GM12878 (cell line): ENCODE results near the gene ACVR1B. TPM values are rescaled to one million over a fixed set of nuclear protein-coding genes. Genes with fewer than 3 reads are reported as not detected.

Source experiments
- ATAC-seq: fragments of 200-7000 bp; cut with Tn5 transposase; 3 replicates; pipeline ENCODE4 v1.9.1; 2020; ENCODE audit warnings: mild to moderate bottlenecking, moderate library complexity
- BruUV-seq: library from RNA; stranded (reverse); fragments of 400-500 nt; replicated peaks from 2 replicates; lab custom pipeline; 2021; lab: Mats Ljungman, UMichigan
- CTCF ChIA-PET: fragments of 300-600 bp; sonication (Branson Sonifier 250); formaldehyde crosslinking; extraction: SDS; loops from one replicate; lab custom pipeline; 2021; ENCODE audit warnings: inconsistent platforms; lab: Yijun Ruan, JAX
- POLR2A ChIA-PET: fragments of 350-600 bp; formaldehyde crosslinking; extraction: SDS; loops from one replicate; lab custom pipeline; 2021; ENCODE audit warnings: inconsistent platforms; lab: Charles Lee
- RAD21 ChIA-PET: fragments of 300-600 bp; sonication (Branson Sonifier 250); formaldehyde crosslinking; loops from one replicate; lab custom pipeline; 2023; ENCODE audit warnings: antibody characterized with exemption; ENCODE audit not compliant: unreplicated experiment; lab: Charles Lee
- SMC1A ChIA-PET: fragments of 300-600 bp; sonication (Branson Sonifier 250); formaldehyde crosslinking; loops from one replicate; lab custom pipeline; 2023; ENCODE audit not compliant: unreplicated experiment, uncharacterized antibody; lab: Charles Lee
- DNase-seq: peaks from one replicate; pipeline ENCODE4 v3.0.0-alpha.2; 2011; ENCODE audit warnings: low read depth, low spot score
- FAIRE-seq: peaks from 3 replicates; lab custom pipeline; 2011; peaks lifted over from hg19 to GRCh38; lab: Jason Lieb, UNC
- H2AFZ ChIP-seq: 2 replicates; pipeline ENCODE4 v1.6.0; 2011; ENCODE audit warnings: low read depth, low read length, control low read depth; ENCODE audit not compliant: control insufficient read depth
- H3K27ac ChIP-seq: 2 replicates; pipeline ENCODE4 v1.5.1; 2011; ENCODE audit warnings: control low read depth; ENCODE audit not compliant: control insufficient read depth, insufficient read depth
- H3K27me3 ChIP-seq, 2 experiments: replicated peaks in 1 of 2; 2 replicates each; pipeline versions ENCODE4 v1.6.0 to v1.6.1; 2011; ENCODE audit warnings: low read length in 1 of 2; ENCODE audit not compliant: control insufficient read depth in 2 of 2, insufficient read depth in 2 of 2
- H3K36me3 ChIP-seq, 2 experiments: 2 replicates each; pipeline ENCODE4 v1.5.1; 2011; ENCODE audit warnings: low read length in 1 of 2; ENCODE audit not compliant: control insufficient read depth in 2 of 2, insufficient read depth in 2 of 2
- H3K4me1 ChIP-seq: 2 replicates; pipeline ENCODE4 v1.6.1; 2011; ENCODE audit warnings: mild to moderate bottlenecking, low read length, moderate library complexity, mixed read lengths; ENCODE audit not compliant: control insufficient read depth, insufficient read depth
- H3K4me2 ChIP-seq: 2 replicates; pipeline ENCODE4 v1.6.0; 2011; ENCODE audit warnings: control low read depth; ENCODE audit not compliant: control insufficient read depth, insufficient read depth
- H3K4me3 ChIP-seq: fragments of 200-600 bp; sonication (generic); 2 replicates; pipeline ENCODE4 v1.5.1; 2016
- H3K79me2 ChIP-seq: 2 replicates; pipeline ENCODE4 v1.6.0; 2011; ENCODE audit warnings: low read length; ENCODE audit not compliant: control insufficient read depth, insufficient read depth
- H3K9ac ChIP-seq: 2 replicates; pipeline ENCODE4 v1.8.0; 2011; ENCODE audit warnings: low read length, control low read depth, mixed read lengths; ENCODE audit not compliant: control insufficient read depth, insufficient read depth
- H3K9me3 ChIP-seq: replicated peaks from 3 replicates; pipeline ENCODE4 v1.5.1; 2011; ENCODE audit warnings: mild to moderate bottlenecking, low read length; ENCODE audit not compliant: control insufficient read depth, insufficient read depth
- H4K20me1 ChIP-seq: 2 replicates; pipeline ENCODE4 v1.6.0; 2011; ENCODE audit not compliant: control insufficient read depth, insufficient read depth
- GATAD2B ChIP-seq: fragments of 450-650 bp; conservative IDR thresholded peaks from 2 replicates; pipeline ENCODE4 v1.6.1; 2017; ENCODE audit warnings: low read depth, mild to moderate bottlenecking, moderate library complexity
- IKZF1 ChIP-seq: fragments of 450-650 bp; conservative IDR thresholded peaks from 2 replicates; pipeline ENCODE4 v1.6.1; 2017; ENCODE audit warnings: antibody characterized with exemption, mild to moderate bottlenecking
- IKZF2 ChIP-seq, 2 experiments: fragments of 450-650 bp; IDR thresholded peaks; 2 replicates each; pipeline ENCODE4 v1.6.1; 2017; ENCODE audit warnings: mild to moderate bottlenecking in 2 of 2, moderate library complexity in 2 of 2
- NR2C1 ChIP-seq: fragments of 450-650 bp; IDR thresholded peaks from 2 replicates; pipeline ENCODE4 v1.6.1; 2017; ENCODE audit warnings: antibody characterized with exemption, mild to moderate bottlenecking, moderate library complexity
- NR2F1 ChIP-seq: fragments of 450-650 bp; conservative IDR thresholded peaks from 2 replicates; pipeline ENCODE4 v1.6.1; 2017; ENCODE audit warnings: mild to moderate bottlenecking
- SPI1 ChIP-seq: IDR thresholded peaks from 2 replicates; pipeline ENCODE4 v1.6.1; 2011; ENCODE audit warnings: low read depth, mild to moderate bottlenecking, low read length, moderate library complexity, borderline replicate concordance; ENCODE audit not compliant: insufficient read depth
- ZBED1 ChIP-seq: IDR thresholded peaks from 2 replicates; pipeline ENCODE4 v1.6.1; 2016; ENCODE audit warnings: borderline replicate concordance
- WGBS: methylation state at CpG from one replicate; pipeline ENCODE4 v1.1.6; 2016; ENCODE audit warnings: low lambda C conversion rate; ENCODE audit not compliant: insufficient replicate concordance, insufficient coverage; ENCODE audit errors: missing lambda C conversion rate; 5-methylcytosine and 5-hydroxymethylcytosine counted together
- in situ Hi-C: fragments of 300-500 bp; cut with MboI; formaldehyde crosslinking; loops from 9 replicates; pipeline ENCODE4 v1.14.3; 2018; ENCODE audit warnings: mixed read lengths
- intact Hi-C: fragments of 100-400 bp; cut with micrococcal nuclease; formaldehyde crosslinking; loops from one replicate; pipeline ENCODE4 v1.14.2; 2022; ENCODE audit not compliant: unreplicated experiment
- polyA plus RNA-seq, 11 experiments: library from polyadenylated mRNA; depleted of rRNA in 4 of 11; unstranded in 6 of 11; stranded (reverse) in 5 of 11; fragments of >200 nt; fragmentation: Nextera tagmentation in 4 of 11; fragmentation: Illumina TruSeq in 1 of 11; extraction: Ambion mirVana in 4 of 11; extraction: Trizol in 1 of 11; gene quantifications; 1 replicate in 1 of 11; 2 replicates in 10 of 11; pipeline versions ENCODE4 v1.2.1 to v1.2.3, GENCODE V29; 2011 to 2016; ENCODE audit warnings: inconsistent platforms in 2 of 11, missing spikeins in 2 of 11, low read depth in 1 of 11
- small RNA-seq: library from RNA; depleted of rRNA; stranded (forward); fragments of <200 nt; gene quantifications from one replicate; pipeline ENCODE3, GENCODE V24; 2014
- total RNA-seq, 4 experiments: library from RNA; depleted of rRNA in 3 of 4; stranded (reverse); fragments of >200 nt in 3 of 4; fragmentation: Illumina TruSeq in 1 of 4; extraction: Trizol in 1 of 4; gene quantifications; 2 replicates each; pipeline versions ENCODE4 v1.2.1 to v1.2.3, GENCODE V29; 2013 to 2021
- TF ChIP-seq, protein P1 (sequence below): IDR thresholded peaks from 2 replicates; pipeline ENCODE4 v1.6.1; 2012; ENCODE audit warnings: low read length, inconsistent platforms
- TF ChIP-seq, protein P2 (sequence below): fragments of 450-650 bp; IDR thresholded peaks from 2 replicates; pipeline ENCODE4 v1.6.1; 2017; ENCODE audit warnings: mild to moderate bottlenecking, moderate library complexity

The ACVR1B gene
- total and polyA plus RNA-seq, 10 of the 15 experiments (the other 5 are each of a cell fraction or from before 2014, with no cell fraction given): 0.02 to 0.69 (median 0.16) TPM; not detected in 2

DNA sequence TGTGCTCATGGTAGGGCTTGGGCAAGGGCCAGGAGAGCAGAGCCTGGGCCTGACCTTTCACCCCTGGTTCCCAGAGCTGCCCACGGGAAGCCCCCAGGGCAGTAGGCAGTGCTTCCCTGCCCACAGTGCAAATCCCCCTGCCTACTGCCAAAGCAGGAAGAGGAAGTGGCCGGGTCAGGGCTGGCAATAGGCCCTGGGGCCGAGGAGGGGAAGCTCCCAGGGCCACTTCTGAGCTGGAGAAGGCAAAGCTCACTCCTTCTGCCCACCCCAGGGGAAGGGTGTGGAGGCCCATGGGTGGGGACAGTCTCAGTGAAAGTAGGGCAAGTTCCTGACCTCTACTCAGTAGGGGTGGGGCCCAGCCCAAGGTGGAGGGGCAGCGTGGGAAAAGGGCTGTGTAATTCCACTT is 94.3 kb downstream of the ACVR1B start:
- peak overlapping the region; percentile 7; the same call in 1 of the 2 replicates for H3K9ac ChIP-seq
- intact Hi-C loops: no loop called here
- BruUV-seq: no TSS peak

More for the DNA sequence above, 94.3 kb downstream of the ACVR1B start:
- POLR2A ChIA-PET: interaction anchor here (0.5 kb wide), 1 partner anchor 14 kb away, joined by 6 read pairs; no protein-coding TSS in a partner anchor
- in situ Hi-C loops: no loop called here
- Histone ChIP-seq H4K20me1 (no peaks in the 10 kb centered on the region), H3K27me3 (no peaks in the 10 kb centered on the region), H3K9me3 (no peaks in the 10 kb centered on the region), H3K4me2 (no peak overlapping the region), H3K27ac (no peak overlapping the region), H3K79me2 (no peaks in the 10 kb centered on the region), H3K36me3 (no peaks in the 10 kb centered on the region), H3K4me1 (peaks cover 22% of the 10 kb centered on the region), H3K4me3 (no peak overlapping the region), H2AFZ (peak overlapping the region; percentile 20)
- WGBS: 21% methylated on average over 4 of the region's 4 CpGs
- TF ChIP-seq GATAD2B (peak; percentile 41; the same call in 1 of the 2 replicates), ZBED1 (no peak), IKZF2 (IDR thresholded peaks at IDR 0.05) (peak; percentile 13 to 36; a peak in 1 of 4 replicates), NR2F1 (peak; percentile 90), SPI1 (peak; percentile 78), NR2C1 (peak; percentile 65; the same call in 1 of the 2 replicates), IKZF1 (peak; percentile 71)
- TF ChIP-seq, protein P1, sequence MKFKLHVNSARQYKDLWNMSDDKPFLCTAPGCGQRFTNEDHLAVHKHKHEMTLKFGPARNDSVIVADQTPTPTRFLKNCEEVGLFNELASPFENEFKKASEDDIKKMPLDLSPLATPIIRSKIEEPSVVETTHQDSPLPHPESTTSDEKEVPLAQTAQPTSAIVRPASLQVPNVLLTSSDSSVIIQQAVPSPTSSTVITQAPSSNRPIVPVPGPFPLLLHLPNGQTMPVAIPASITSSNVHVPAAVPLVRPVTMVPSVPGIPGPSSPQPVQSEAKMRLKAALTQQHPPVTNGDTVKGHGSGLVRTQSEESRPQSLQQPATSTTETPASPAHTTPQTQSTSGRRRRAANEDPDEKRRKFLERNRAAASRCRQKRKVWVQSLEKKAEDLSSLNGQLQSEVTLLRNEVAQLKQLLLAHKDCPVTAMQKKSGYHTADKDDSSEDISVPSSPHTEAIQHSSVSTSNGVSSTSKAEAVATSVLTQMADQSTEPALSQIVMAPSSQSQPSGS: no peak
- TF ChIP-seq, protein P2, sequence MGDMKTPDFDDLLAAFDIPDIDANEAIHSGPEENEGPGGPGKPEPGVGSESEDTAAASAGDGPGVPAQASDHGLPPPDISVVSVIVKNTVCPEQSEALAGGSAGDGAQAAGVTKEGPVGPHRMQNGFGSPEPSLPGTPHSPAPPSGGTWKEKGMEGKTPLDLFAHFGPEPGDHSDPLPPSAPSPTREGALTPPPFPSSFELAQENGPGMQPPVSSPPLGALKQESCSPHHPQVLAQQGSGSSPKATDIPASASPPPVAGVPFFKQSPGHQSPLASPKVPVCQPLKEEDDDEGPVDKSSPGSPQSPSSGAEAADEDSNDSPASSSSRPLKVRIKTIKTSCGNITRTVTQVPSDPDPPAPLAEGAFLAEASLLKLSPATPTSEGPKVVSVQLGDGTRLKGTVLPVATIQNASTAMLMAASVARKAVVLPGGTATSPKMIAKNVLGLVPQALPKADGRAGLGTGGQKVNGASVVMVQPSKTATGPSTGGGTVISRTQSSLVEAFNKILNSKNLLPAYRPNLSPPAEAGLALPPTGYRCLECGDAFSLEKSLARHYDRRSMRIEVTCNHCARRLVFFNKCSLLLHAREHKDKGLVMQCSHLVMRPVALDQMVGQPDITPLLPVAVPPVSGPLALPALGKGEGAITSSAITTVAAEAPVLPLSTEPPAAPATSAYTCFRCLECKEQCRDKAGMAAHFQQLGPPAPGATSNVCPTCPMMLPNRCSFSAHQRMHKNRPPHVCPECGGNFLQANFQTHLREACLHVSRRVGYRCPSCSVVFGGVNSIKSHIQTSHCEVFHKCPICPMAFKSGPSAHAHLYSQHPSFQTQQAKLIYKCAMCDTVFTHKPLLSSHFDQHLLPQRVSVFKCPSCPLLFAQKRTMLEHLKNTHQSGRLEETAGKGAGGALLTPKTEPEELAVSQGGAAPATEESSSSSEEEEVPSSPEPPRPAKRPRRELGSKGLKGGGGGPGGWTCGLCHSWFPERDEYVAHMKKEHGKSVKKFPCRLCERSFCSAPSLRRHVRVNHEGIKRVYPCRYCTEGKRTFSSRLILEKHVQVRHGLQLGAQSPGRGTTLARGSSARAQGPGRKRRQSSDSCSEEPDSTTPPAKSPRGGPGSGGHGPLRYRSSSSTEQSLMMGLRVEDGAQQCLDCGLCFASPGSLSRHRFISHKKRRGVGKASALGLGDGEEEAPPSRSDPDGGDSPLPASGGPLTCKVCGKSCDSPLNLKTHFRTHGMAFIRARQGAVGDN: peak; percentile 68; the same call in 1 of the 2 replicates
- RAD21 ChIA-PET: interaction anchor here (0.9 to 1.5 kb wide), 2 partner anchors 13 to 37 kb away, joined by 5 read pairs; no protein-coding TSS in a partner anchor
- SMC1A ChIA-PET: interaction anchor here (1.5 to 3.1 kb wide), 2 partner anchors 20 to 73 kb away, joined by 4 to 12 read pairs; no protein-coding TSS in a partner anchor
- peak; percentile 44 for ATAC-seq
- DNase-seq: no peak
- CTCF ChIA-PET: interaction anchor here (1.2 to 6.8 kb wide), 5 partner anchors 13 to 72 kb away, joined by 4 to 61 read pairs (median 6); no protein-coding TSS in a partner anchor
- no peak for FAIRE-seq

Small RNAs within 50 kb of the gene (small RNA-seq; reads per million reads assigned to genes)
- not detected for gene RNU6-574P

Other genes starting within 250 kb of the ACVR1B start
Only the 7 nearest of the 8 such genes appear.
- gene FIGNL2, start 103.0 kb upstream of the ACVR1B start, total RNA-seq (2014; rRNA removed): not detected in 2 replicates
- gene FIGNL2, start 103.0 kb upstream of the ACVR1B start, total RNA-seq (2014; rRNA removed; fragmentation: Illumina TruSeq; extraction: Trizol): not detected in 2 replicates
- gene FIGNL2, start 103.0 kb upstream of the ACVR1B start, total RNA-seq (2021): not detected in 2 replicates
- not detected in 2 replicates for gene FIGNL2, start 103.0 kb upstream of the ACVR1B start, polyA plus RNA-seq (2011; rRNA removed)
- gene FIGNL2, start 103.0 kb upstream of the ACVR1B start, polyA plus RNA-seq (2014; fragmentation: Illumina TruSeq; extraction: Trizol): not detected in 2 replicates
- not detected for gene FIGNL2, start 103.0 kb upstream of the ACVR1B start, polyA plus RNA-seq (2014; fragmentation: Nextera tagmentation; extraction: Ambion mirVana)
- not detected in 2 replicates for gene FIGNL2, start 103.0 kb upstream of the ACVR1B start, polyA plus RNA-seq (2014; rRNA removed)
- gene FIGNL2, start 103.0 kb upstream of the ACVR1B start, polyA plus RNA-seq (2016; fragmentation: Nextera tagmentation; extraction: Ambion mirVana): not detected
- gene ANKRD33, start 63.6 kb upstream of the ACVR1B start, total RNA-seq (2014; rRNA removed): not detected in 2 replicates
- gene ANKRD33, start 63.6 kb upstream of the ACVR1B start, total RNA-seq (2014; rRNA removed; fragmentation: Illumina TruSeq; extraction: Trizol): not detected in 2 replicates
- gene ANKRD33, start 63.6 kb upstream of the ACVR1B start, total RNA-seq (2021): not detected in 2 replicates
- not detected in 2 replicates for gene ANKRD33, start 63.6 kb upstream of the ACVR1B start, polyA plus RNA-seq (2011; rRNA removed)
- gene ANKRD33, start 63.6 kb upstream of the ACVR1B start, polyA plus RNA-seq (2014; fragmentation: Illumina TruSeq; extraction: Trizol): not detected in 2 replicates
- gene ANKRD33, start 63.6 kb upstream of the ACVR1B start, polyA plus RNA-seq (2014; fragmentation: Nextera tagmentation; extraction: Ambion mirVana): not detected
- gene ANKRD33, start 63.6 kb upstream of the ACVR1B start, polyA plus RNA-seq (2014; rRNA removed): not detected in 2 replicates
- not detected for gene ANKRD33, start 63.6 kb upstream of the ACVR1B start, polyA plus RNA-seq (2016; fragmentation: Nextera tagmentation; extraction: Ambion mirVana)
- not detected in 2 replicates for gene ACVRL1, start 44.2 kb upstream of the ACVR1B start, total RNA-seq (2014; rRNA removed)
- not detected in 2 replicates for gene ACVRL1, start 44.2 kb upstream of the ACVR1B start, total RNA-seq (2014; rRNA removed; fragmentation: Illumina TruSeq; extraction: Trizol)
- gene ACVRL1, start 44.2 kb upstream of the ACVR1B start, total RNA-seq (2021): 0.29 TPM in 1 of 2 replicates, not detected in the other
- not detected in 2 replicates for gene ACVRL1, start 44.2 kb upstream of the ACVR1B start, polyA plus RNA-seq (2011; rRNA removed)
- not detected in 2 replicates for gene ACVRL1, start 44.2 kb upstream of the ACVR1B start, polyA plus RNA-seq (2014; fragmentation: Illumina TruSeq; extraction: Trizol)
- not detected for gene ACVRL1, start 44.2 kb upstream of the ACVR1B start, polyA plus RNA-seq (2014; fragmentation: Nextera tagmentation; extraction: Ambion mirVana)
- gene ACVRL1, start 44.2 kb upstream of the ACVR1B start, polyA plus RNA-seq (2014; rRNA removed): not detected in 2 replicates
- gene ACVRL1, start 44.2 kb upstream of the ACVR1B start, polyA plus RNA-seq (2016; fragmentation: Nextera tagmentation; extraction: Ambion mirVana): not detected
- 0.23 and 0.38 TPM in 2 replicates for gene TAMALIN, start 55.2 kb downstream of the ACVR1B start, total RNA-seq (2014; rRNA removed)
- 0.14 and 0.58 TPM in 2 replicates for gene TAMALIN, start 55.2 kb downstream of the ACVR1B start, total RNA-seq (2014; rRNA removed; fragmentation: Illumina TruSeq; extraction: Trizol)
- gene TAMALIN, start 55.2 kb downstream of the ACVR1B start, total RNA-seq (2021): 0.35 and 0.49 TPM in 2 replicates
- 0.15 and 0.29 TPM in 2 replicates for gene TAMALIN, start 55.2 kb downstream of the ACVR1B start, polyA plus RNA-seq (2011; rRNA removed)
- gene TAMALIN, start 55.2 kb downstream of the ACVR1B start, polyA plus RNA-seq (2014; fragmentation: Illumina TruSeq; extraction: Trizol): 0.09 TPM in 1 of 2 replicates, not detected in the other
- not detected for gene TAMALIN, start 55.2 kb downstream of the ACVR1B start, polyA plus RNA-seq (2014; fragmentation: Nextera tagmentation; extraction: Ambion mirVana)
- gene TAMALIN, start 55.2 kb downstream of the ACVR1B start, polyA plus RNA-seq (2014; rRNA removed): 0.13 and 0.27 TPM in 2 replicates
- gene TAMALIN, start 55.2 kb downstream of the ACVR1B start, polyA plus RNA-seq (2016; fragmentation: Nextera tagmentation; extraction: Ambion mirVana): not detected
- gene NR4A1, start 99.7 kb downstream of the ACVR1B start, total RNA-seq (2014; rRNA removed): 2.4 and 4.1 TPM in 2 replicates
- 1.5 and 2.2 TPM in 2 replicates for gene NR4A1, start 99.7 kb downstream of the ACVR1B start, total RNA-seq (2014; rRNA removed; fragmentation: Illumina TruSeq; extraction: Trizol)
- gene NR4A1, start 99.7 kb downstream of the ACVR1B start, total RNA-seq (2021): 7.9 TPM in 2 replicates
- gene NR4A1, start 99.7 kb downstream of the ACVR1B start, polyA plus RNA-seq (2011; rRNA removed): 1.3 and 2.9 TPM in 2 replicates
- gene NR4A1, start 99.7 kb downstream of the ACVR1B start, polyA plus RNA-seq (2014; fragmentation: Illumina TruSeq; extraction: Trizol): 1.2 and 2.0 TPM in 2 replicates
- under 1 TPM in 1 of 2 experiments, not detected in 1; 0.05 TPM for gene NR4A1, start 99.7 kb downstream of the ACVR1B start, polyA plus RNA-seq (2014; fragmentation: Nextera tagmentation; extraction: Ambion mirVana)
- gene NR4A1, start 99.7 kb downstream of the ACVR1B start, polyA plus RNA-seq (2014; rRNA removed): 5.9 TPM in 2 replicates
- gene NR4A1, start 99.7 kb downstream of the ACVR1B start, polyA plus RNA-seq (2016; fragmentation: Nextera tagmentation; extraction: Ambion mirVana): 1 to 10 TPM; 1.5 to 1.9 TPM
- gene ATG101, start 118.3 kb downstream of the ACVR1B start, total RNA-seq (2014; rRNA removed): 44.5 and 44.8 TPM in 2 replicates
- gene ATG101, start 118.3 kb downstream of the ACVR1B start, total RNA-seq (2014; rRNA removed; fragmentation: Illumina TruSeq; extraction: Trizol): 21.5 and 21.9 TPM in 2 replicates
- gene ATG101, start 118.3 kb downstream of the ACVR1B start, total RNA-seq (2021): 33.8 and 36.5 TPM in 2 replicates
- 31.4 and 49.8 TPM in 2 replicates for gene ATG101, start 118.3 kb downstream of the ACVR1B start, polyA plus RNA-seq (2011; rRNA removed)
- 10.4 and 26.0 TPM in 2 replicates for gene ATG101, start 118.3 kb downstream of the ACVR1B start, polyA plus RNA-seq (2014; fragmentation: Illumina TruSeq; extraction: Trizol)
- gene ATG101, start 118.3 kb downstream of the ACVR1B start, polyA plus RNA-seq (2014; fragmentation: Nextera tagmentation; extraction: Ambion mirVana): 1 to 10 TPM; 2.7 to 5.6 TPM
- 42.7 and 43.1 TPM in 2 replicates for gene ATG101, start 118.3 kb downstream of the ACVR1B start, polyA plus RNA-seq (2014; rRNA removed)
- gene ATG101, start 118.3 kb downstream of the ACVR1B start, polyA plus RNA-seq (2016; fragmentation: Nextera tagmentation; extraction: Ambion mirVana): 10 to 100 TPM; 34.1 to 40.5 TPM
- not detected in 2 replicates for gene SMIM41, start 128.0 kb downstream of the ACVR1B start, total RNA-seq (2014; rRNA removed)
- not detected in 2 replicates for gene SMIM41, start 128.0 kb downstream of the ACVR1B start, total RNA-seq (2014; rRNA removed; fragmentation: Illumina TruSeq; extraction: Trizol)
- 0.19 TPM in 1 of 2 replicates, not detected in the other for gene SMIM41, start 128.0 kb downstream of the ACVR1B start, total RNA-seq (2021)
- gene SMIM41, start 128.0 kb downstream of the ACVR1B start, polyA plus RNA-seq (2011; rRNA removed): not detected in 2 replicates
- gene SMIM41, start 128.0 kb downstream of the ACVR1B start, polyA plus RNA-seq (2014; fragmentation: Illumina TruSeq; extraction: Trizol): not detected in 2 replicates
- not detected for gene SMIM41, start 128.0 kb downstream of the ACVR1B start, polyA plus RNA-seq (2014; fragmentation: Nextera tagmentation; extraction: Ambion mirVana)
- gene SMIM41, start 128.0 kb downstream of the ACVR1B start, polyA plus RNA-seq (2014; rRNA removed): not detected in 2 replicates
- gene SMIM41, start 128.0 kb downstream of the ACVR1B start, polyA plus RNA-seq (2016; fragmentation: Nextera tagmentation; extraction: Ambion mirVana): not detected